HG02970 (cell line): ENCODE data around the gene AGER.
"Not testable (repeated sequence)": the region's sequence is repeated elsewhere in the genome, so short reads cannot be mapped to it uniquely, and the experiment has no call there.

ENCODE experiments used
- ATAC-seq: cut with Tn5 transposase; IDR thresholded peaks from one replicate; pipeline ENCODE4 v1.9.1; 2021; ENCODE audit warnings: mild to moderate bottlenecking, moderate library complexity, moderate number of reproducible peaks; ENCODE audit not compliant: unreplicated experiment, low FRiP score

Gene AGER

GRCh38 chr6:32151181-32151862, 32.7 kb downstream of the AGER start:
- no peak for ATAC-seq

- no peak for ATAC-seq
Observed at GRCh38 chr6:32149932-32150870, 33.9 kb downstream of the AGER start.

- ATAC-seq, result no peak
Observed at GRCh38 chr6:32149092-32149755, 34.8 kb downstream of the AGER start.

GRCh38 chr6:32148289-32149091, 35.6 kb downstream of the AGER start:
- no peak for ATAC-seq

GRCh38 chr6:32147401-32148132, 36.5 kb downstream of the AGER start:
- no peak for ATAC-seq

- ATAC-seq, result no peak
Observed at GRCh38 chr6:32146687-32147086, 37.4 kb downstream of the AGER start.

GRCh38 chr6:32146287-32146686, 37.8 kb downstream of the AGER start:
- ATAC-seq, result no peak

GRCh38 chr6:32144238-32144637, 39.8 kb downstream of the AGER start:
- ATAC-seq, result not testable (repeated sequence)

GRCh38 chr6:32140420-32141046, 43.5 kb downstream of the AGER start:
- ATAC-seq, result no peak

- no peak for ATAC-seq
Observed at GRCh38 chr6:32139590-32139989, 44.5 kb downstream of the AGER start.

- no peak for ATAC-seq
Observed at GRCh38 chr6:32137454-32137853, 46.6 kb downstream of the AGER start.

- ATAC-seq, result no peak
Observed at GRCh38 chr6:32133786-32134185, 50.3 kb downstream of the AGER start.

- ATAC-seq, result no peak
Observed at GRCh38 chr6:32132110-32132509, 51.9 kb downstream of the AGER start.

- no peak for ATAC-seq
Observed at GRCh38 chr6:32131439-32131948, 52.6 kb downstream of the AGER start.
